Germinal center (tissue), 1 donor: ENCODE measurements around the gene HJV.
"Not testable (repeated sequence)": the region's sequence is repeated elsewhere in the genome, so short reads cannot be mapped to it uniquely, and the experiment has no call there.

Experiments used
- DNase-seq: peaks from one replicate; pipeline ENCODE4 v3.0.0; 2012; ENCODE audit warnings: mixed read lengths, low spot score

The HJV gene, protein sequence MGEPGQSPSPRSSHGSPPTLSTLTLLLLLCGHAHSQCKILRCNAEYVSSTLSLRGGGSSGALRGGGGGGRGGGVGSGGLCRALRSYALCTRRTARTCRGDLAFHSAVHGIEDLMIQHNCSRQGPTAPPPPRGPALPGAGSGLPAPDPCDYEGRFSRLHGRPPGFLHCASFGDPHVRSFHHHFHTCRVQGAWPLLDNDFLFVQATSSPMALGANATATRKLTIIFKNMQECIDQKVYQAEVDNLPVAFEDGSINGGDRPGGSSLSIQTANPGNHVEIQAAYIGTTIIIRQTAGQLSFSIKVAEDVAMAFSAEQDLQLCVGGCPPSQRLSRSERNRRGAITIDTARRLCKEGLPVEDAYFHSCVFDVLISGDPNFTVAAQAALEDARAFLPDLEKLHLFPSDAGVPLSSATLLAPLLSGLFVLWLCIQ

DNA sequence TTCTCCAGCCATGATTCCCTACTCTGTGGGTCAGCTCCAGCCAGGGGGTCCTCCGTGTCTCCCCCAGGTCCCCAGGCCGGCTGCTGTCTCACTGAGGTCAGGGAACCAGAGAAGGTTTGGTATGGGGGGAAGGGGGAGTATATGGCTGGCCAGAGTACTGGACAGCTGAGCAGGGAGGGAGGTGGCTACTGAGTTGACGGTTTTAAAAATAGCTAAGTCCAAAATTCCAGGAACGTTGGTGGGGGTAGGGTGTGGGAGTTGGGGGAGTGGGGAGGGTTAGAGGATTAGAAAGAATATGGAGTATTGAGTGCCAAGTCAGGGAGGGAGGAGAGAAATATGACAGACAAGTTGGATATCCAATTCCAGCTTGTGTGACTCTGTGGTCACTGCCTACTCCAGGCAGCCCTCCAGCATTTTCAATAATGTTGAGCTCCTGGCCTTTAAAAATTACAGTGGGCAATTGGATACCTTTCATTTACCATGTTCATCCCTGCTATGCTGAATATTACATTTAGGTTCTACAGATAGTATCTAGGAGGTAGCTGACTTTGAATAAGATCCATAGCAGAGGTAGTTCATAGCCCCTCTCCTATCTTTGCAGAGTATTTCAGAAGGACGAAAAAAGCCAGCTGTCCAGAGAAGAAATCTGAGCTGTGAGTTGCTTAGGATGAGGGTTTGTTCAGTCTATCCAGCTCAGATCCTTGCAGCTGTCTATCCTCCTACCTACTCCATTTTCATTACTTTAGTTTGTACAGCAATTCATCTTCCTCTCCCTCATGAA, at the start of gene HJV:
TSS of gene HJV (minus strand) at position 114 of the 781 bp plus-strand sequence. CDS start 1,504 bp downstream, outside the sequence.
- no peak for DNase-seq

DNA sequence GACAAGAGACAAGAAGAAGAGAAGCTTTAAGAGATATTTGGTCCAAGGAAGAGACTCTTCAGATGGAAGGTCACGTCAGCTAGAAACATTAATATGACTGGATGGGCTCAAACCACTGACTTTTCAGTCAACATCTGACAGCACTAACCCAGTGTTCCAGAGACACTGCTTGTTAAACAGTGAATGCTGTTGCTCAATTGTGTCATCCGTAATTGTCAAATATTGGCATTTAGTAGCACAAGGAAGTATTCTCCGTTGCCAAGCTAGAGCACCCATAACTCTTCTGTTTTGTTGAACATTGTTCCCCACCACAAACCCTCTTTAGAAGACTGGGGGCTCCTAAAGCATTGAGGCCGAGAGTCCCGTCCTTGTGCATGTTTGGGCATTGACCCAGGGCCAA, 37.6 kb upstream of the HJV start:
- DNase-seq, result not testable (repeated sequence)

DNA sequence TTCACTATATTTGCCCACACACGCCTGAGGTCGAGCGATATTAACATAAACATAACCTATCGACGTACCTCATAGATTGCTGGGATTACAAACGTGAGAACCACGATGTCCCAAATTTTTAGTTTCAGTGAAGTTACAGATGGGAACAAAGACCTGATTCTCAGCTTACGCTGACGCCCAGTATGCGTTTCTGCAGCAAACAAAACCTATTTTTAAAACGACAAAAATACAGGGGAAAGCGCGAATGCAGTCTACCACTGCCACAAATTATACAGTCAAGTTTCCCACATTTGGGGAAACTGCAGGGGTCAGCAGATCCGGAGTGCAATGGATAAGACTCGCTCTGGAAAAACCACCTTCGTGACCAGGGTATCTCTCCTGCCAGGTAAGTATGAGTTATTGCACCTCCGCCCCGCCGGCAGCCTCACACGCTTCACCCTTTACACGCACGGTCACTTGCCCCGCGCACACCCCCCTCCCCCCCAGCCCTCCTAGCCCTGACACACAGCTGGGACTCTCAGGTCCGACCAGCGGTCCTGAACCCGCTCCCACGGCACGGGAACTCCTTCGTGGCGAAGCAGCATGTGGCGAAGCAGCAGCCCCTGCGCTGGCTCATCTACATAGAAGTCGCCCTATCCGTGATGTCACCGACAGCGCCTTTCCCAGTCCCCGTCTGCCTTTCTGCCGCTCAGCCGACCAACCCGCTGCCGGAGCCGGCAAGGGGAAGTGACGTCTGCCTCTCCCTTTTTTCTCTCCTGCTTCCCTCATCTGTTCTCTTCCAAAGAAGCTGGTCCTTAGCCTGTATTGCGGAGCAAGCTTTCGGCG, 30.5 kb upstream of the HJV start:
- DNase-seq, result peak; percentile 68

DNA sequence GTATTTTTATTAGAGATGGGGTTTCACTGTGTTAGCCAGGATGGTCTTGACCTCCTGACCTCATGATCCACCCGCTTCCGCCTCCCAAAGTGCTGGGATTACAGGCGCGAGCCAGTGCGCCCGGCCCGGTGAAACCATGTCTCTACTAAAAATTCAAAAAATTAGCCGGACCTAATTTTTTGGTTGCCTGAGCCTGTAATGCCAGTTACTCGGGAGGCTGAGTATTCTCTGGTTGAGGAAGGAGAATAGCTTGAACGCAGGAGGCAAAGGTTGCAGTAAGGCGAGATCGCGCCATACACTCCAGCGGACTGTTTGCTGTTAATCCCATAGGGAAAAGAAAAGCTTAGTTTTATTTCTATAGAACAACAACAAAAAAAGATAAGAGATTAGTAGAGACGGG, 29.9 kb upstream of the HJV start:
- no peak for DNase-seq

DNA sequence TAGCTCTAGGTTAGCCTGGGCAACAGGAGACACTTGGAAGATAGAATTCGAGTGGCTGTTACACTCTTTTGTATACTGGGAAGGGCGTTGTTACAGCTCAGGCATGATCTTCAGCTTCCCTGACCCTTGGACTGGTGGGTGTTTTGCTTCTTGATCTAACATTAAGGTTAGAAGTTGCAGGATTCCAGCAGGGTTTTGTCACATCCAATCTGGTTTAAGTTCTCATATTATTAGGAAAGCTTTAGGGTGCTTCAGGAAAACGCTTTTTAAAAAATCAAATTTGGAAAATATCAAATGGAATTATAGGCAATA, 29.1 kb upstream of the HJV start:
- DNase-seq, result not testable (repeated sequence)

DNA sequence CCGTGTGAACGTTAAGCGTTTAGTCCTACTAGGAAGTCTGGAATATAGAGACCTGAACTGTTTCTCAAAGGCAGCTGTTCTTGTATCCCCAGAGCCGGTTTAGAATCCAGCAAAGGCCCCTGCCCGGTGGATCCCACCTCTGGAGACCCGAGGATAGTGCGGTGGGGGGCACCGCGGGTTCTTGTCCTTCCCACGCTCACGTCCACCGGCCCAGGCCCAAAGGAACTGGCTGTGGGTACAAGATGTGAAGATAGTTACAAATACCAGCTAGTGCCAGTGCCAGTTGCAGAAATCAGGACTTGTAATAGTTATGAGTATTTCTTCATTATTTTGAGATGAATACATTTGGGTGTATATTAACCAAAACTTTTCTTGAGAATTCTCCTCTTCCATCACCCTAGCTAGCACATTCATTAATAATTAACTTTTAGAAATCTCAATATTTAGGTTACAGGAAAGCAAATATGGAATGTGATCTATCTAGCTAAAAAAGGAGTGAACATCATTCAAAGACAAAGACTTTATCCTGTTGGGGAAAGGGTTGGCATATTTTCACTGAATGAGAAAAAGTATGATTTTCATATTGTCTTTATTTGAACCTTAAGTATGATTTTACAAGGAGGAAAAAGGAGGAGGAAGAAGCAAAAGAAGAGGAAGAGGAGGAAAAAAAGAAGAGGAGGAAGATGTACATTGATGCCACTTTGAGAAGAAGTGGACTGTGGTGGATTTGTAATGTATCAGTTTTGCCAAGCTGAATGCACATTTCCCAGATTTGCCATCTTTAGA, 28.5 kb upstream of the HJV start:
- DNase-seq, result not testable (repeated sequence)

DNA sequence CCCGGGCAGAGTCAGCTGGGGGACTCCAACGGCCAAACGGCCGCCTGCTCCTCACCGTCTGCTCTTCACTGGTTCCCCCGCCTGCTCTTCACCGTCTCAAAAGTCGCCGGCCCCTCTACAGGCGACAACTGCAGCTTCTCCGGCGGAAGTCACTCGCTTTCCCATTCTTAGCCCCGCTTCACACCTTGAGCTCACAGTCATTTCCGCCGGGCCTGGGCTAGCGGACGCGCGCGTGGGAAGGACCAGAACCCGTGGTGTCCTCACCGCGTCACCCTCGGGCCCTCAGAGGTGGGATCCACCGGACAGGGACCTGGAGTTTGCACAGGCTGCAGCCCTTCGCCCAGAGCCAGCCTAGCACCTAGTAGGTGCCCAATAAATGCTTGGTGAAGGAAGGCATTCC, 27.9 kb upstream of the HJV start:
- DNase-seq, result no peak

DNA sequence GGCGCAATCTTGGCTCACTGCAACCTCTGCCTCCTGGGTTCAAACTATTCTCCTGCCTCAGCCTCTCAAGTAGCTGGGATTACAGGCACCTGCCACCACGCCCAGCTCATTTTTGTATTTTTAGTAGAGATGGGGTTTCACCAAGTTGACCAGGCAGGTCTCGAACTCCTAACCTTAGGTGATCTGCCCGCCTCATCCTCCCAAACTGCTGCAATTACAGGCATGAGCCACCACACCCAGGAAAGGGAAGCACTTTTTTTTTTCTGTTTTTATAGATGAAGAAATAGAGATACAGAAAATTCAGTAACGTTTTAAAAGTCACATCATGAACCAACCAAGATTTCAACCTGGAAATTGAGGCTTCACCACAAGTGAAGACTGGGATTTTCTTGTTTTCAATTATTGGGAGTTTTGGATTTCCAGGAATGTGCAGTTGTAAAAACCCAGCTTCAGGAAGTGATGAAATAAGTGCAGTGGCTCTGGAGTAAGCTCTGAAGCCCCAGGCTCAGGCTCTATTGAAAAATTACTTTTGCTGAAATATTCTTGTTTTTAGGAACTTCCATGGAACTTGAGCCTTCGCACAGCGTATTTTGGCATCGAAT, 27.1 kb upstream of the HJV start:
- not testable (repeated sequence) for DNase-seq

DNA sequence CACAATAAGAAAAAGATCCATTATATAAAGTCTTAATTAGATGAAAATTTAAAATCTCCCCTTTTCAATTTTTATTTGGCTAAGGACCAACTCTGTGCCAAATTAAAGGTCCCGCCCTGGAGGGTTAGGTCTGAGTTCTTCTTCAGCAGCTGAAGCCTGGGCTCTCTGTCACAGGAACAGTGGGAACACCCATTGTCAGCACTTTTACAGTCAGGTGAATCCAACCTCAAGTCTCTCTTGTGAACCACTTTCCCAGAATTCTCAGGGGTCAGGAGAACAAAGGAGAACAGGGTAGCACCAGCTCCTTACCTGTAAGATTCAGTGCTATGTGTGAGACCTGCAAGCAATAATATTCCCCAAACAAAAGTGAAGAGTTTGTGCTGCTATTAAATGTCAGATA, 25.1 kb upstream of the HJV start:
- DNase-seq, result no peak

DNA sequence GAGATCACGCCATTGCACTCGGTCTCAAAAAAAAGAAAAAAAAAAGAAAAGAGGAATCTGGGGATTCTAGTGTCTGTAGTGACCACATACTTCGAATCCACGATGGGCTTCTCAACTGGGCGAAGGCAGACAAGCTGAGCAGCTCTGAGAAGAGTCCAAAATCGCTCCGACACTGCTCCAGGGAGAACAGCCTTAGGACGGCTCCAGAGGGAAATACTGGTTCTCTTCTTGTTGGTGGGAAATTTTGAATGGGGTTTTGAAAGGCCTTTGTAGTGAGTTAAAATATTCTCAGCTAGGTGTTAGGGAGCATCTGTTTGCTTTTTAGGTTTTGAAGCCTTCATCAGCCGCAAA, 18.3 kb upstream of the HJV start:
- DNase-seq, result no peak

DNA sequence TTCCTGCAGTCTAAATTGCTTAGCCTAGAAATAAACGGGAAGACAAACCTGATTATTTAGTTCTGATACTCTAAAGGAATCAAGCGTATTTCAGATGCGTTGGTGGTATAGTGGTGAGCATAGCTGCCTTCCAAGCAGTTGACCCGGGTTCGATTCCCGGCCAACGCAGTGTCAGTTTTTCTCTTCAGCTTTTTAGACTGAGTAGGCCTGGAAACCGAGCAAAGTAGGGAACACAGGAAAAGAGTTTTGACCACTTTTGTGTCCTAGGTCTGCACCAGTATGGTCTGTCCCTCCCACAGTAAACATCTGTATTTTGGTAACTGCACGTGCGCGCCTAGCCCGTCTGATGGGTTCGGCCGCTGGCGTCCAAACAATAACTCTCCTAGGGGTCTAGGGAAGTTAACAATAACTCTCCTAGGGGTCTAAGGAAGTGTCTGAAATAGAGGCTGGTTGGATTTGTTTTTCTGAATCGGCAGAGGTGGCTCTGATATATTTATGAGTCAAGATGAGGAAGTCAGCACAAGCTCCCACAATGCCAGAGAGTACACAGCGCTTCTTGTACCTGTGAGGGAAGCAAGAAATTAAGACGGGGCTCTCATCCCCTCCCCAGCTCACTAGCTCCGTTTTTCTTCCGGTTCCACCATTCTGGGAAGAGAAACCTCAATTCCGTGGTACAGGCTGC, 15.6 kb upstream of the HJV start:
- peak; percentile 69 for DNase-seq

DNA sequence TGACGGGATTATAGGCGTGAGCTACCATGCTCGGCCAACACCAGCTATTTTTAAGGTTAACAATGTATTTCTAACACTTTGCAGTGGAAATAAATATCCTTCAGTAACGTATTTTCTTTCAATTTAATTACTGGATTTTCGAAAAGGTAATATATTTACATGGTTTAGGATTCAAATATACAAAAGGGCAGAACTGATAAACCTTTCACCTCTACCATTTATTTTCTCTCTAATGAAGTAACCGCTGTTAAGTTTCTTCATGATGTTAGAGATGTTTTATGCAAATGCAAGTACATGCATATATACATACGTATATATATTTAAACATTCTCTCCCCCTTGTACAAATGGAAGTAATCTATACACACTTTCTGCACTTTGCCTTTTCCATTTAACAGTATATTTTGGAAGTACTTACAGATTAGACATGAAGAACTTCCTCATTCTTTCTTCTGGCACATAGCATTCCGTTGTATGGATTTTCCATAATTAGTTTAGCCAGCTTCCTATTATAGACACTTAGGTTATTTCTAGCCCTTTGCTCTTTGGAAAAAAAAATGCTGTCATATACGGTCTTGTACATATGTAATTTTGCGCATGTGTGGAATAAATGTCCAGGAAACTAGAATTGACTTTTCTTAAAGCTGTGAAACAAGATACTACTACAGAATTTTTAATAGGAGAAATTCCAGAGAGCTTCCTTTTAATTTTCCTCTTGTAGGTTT, 14.9 kb upstream of the HJV start:
- peak; percentile 9 for DNase-seq

DNA sequence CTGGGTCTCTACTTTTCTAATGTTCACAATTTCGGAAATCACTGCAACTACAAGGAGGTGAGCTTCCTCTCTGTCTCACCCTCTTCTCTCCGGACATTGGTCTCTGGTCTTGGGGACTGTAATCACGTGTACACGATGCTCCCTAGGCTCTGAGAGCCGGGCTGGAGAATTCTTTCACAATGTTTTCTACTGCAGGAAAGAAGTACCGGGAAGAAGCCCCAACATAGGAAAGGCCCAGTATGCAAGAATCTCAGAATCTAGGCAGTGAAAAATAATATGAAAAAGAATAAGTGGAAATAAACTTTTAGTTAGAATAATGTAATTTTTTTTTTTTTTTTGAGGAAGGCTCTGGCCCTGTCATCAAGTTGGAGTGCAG, 13.5 kb upstream of the HJV start:
- no peak for DNase-seq

DNA sequence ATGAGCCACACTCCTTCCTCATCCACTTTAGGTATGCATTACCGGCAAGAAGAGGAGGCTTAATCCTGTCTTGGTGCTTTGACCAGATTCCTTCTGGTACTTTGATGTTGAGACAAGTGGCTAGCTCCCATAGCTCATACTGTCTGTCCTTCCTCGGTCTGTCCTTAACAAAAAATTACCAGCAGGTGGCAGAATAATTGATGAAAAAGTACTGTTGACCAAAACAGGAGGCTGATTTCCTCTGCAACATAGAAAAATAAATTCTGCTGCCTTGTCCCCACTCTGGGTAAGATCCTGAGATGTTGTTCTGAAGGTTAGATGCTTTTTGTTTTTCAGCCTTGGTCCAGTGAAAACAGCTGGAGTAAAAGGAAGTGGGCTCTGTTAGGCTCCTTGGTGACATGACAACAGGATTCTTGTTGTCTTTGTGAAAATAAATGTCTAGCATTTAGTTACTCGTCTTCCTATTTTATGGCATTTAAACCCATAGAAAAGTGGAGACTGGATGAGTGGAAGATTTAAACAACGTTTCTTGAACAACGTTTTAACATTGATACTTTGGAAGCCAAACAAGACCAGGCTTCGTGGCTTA, 11.2 kb upstream of the HJV start:
- peak; percentile 28 for DNase-seq

DNA sequence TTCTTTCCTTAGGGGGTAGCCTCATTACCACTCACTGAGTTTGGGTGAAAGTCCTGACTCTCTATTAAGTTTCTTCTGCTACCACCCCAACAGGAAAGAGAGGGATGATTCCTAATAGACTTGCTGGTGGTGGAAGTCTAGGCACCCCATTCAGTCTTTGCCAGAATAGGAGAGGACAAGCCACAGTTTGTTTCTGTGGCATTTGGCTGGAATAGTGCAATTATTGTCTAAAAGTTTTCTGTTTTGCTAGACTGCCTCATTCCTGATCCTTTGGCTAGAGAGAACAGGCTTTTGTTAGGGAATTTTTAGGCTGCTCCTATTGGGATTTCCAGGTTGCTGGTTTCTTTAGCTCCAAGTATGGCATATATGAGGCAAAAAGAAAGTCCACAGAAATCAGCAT, 9.9 kb upstream of the HJV start:
- DNase-seq, result no peak

DNA sequence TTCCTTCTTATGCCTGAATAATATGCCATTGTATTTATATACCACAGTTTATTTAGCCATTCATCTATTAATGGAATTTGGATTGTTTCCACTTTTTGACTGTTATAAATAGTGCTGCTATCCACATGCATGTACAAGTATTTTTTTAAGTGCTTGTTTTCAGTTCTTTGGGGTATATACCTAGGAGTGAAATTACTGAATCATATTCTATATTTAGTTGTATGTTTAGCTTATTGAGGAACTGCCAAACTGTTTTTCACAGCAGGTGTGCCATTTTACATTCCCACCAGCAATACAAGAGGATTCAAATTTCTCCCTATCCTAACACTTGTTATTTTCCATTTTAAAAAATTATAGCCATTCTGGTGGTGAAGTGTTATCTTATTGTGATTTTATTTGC, 7.6 kb upstream of the HJV start:
- DNase-seq, result no peak

DNA sequence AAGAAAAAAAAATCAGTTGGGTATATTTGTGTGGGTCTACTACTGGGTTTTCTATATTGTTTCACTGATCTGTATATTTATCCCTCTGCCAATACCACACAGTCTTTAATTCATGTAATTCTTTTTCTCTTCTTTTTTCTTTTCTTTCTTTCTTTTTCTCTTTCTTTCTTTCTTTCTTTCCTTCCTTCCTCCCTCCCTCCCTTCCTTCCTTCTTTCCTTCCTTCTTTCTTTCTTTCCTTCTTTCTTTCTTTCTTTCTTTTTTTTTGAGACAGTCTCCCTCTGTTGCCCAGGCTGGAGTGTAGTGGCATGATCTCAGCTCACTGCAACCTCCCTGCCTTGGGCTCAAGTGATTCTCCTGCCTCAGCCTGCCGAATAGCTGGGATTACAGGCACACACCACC, 5.1 kb upstream of the HJV start:
- not testable (repeated sequence) for DNase-seq

DNA sequence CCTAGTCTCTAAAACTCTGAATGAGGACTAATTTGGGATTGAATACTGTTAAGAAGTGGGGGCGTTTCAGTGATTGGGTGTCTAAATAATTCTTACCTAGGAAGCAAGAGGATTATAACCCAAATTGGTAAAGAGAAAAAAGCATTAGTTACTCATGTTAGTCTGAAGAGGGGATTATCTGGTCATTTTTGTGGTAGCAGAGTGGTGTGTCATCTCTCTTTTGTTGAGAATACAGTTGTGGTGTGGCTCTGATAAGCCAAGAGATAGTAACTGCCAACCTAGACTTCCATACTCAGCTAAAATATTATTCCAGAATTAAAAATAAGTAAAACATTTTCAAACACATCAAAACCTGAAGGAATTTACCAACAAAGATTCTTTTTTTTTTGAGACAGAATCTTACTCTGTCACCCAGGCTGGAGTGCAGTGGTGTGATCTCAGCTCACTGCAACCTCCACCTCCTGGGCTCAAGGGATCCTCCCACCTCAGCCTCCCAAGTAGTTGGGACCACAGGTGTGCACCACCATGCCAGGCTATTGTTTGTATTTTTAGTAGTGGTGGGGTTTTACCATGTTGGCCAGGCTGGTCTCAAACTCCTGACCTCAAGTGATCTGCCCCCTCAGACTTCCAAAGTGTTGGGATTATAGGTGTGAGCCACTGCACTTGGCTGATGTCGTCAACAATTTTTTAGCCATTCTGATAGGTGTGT, 4.4 kb upstream of the HJV start:
- not testable (repeated sequence) for DNase-seq
